ENCODE results near the gene WDR18.
"Not testable (repeated sequence)": the region's sequence is repeated elsewhere in the genome, so short reads cannot be mapped to it uniquely, and the experiment has no call there.

The WDR18 gene

DNA sequence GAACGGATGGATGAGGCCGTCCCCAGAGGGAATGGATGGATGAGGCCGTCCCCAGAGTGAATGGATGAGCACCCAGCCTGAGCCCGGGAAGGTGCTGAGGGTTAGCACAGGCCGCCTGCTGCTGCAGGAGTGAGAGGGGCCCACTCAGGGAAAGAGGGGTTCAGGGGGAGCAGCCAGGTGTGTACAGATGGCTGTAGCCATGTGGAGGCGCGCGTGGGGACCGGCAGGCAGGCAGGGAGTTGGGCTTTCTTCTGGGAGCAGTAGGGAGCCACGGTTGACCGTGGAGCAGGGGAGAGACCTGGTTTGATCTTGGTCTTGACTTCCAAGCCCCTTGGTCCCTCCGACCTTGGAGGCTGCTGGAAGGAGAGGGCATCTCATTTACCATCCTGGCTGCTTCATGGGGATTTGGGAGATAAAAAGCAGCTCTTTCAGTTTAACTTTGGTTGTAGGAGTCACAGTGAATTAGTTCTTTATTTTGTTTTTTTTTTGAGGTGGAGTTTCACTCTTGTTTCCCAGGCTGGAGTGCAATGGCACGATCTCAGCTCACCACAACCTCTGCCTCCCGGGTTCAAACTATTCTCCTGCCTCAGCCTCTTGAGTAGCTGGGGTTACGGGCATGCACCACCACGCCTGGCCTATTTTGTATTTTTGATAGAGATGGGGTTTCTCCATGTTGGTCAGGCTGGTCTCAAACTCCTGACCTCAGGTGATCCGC is 33.6 kb upstream of the WDR18 start:
- no peak for DNase-seq (ENCODE audit: low read depth in 2 of 2)

DNA sequence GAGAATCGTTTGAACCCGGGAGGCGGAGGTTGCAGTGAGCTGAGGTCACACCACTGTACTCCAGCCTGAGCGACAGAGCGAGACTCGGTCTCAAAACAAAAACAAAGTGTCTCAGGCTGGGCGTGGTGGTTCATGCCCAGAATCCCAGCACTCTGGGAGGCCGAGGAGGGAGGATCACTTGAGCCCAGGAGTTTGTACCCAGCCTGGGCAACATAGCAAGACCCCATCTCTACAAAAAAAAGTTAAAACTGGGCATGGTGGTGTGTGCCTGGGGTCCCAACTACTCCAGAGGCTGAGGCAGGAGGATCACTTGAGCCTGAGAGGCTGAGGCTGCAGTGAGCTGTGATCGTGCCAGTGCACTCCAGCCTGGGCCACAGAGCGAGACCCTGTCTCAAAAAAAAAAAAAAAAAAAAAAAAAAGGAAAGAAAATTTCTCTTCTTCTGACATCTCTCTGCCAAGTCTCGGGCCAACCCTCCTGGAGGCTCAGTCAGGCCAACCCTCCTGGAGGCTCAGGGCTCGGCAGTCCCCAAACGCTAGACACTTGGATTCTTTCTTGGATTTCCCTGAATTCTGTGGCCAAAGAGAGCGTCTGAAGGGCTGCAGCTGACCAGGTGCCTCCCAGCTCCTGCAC is 32.0 kb upstream of the WDR18 start:
- DNase-seq (ENCODE audit: low read depth in 2 of 2), result no peak

DNA sequence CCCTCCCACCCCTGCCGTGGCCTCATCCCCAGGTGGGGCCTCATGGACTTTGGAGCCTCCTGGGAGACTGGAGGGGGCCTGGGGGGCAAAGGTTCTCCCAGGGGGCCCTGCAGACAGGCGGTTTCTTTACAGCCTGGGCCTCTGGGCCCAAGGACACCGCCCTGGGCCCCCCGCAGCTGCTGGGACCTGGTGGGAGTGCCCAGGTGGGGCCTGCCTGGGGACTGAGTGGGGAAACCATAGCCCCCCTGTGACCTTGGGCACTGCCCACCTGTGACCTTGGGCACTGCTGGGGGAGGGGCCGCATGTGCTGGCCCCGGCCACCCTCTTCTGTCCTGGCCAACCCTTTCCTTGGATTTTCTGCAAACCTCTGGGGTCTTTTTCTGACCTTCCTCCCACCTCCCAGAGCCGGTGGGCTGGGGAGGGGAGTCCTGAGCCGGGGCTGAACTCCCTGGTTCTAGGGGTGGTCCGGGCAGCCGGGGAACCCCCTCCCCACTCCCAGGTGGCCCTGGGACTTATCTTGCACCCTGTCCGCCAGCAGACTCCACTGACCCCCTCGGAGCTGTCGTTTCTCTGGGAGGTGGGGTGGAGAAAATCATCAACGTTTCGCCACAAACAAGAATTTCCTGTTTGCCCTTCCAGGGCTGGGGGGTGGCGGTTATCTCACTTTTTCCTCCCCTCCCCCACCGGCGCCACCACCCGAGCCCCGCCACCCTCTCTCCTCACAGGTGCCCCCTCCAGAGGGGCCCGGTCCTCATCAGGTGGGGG is 31.3 kb upstream of the WDR18 start:
- DNase-seq (ENCODE audit: low read depth in 2 of 2), result no peak

DNA sequence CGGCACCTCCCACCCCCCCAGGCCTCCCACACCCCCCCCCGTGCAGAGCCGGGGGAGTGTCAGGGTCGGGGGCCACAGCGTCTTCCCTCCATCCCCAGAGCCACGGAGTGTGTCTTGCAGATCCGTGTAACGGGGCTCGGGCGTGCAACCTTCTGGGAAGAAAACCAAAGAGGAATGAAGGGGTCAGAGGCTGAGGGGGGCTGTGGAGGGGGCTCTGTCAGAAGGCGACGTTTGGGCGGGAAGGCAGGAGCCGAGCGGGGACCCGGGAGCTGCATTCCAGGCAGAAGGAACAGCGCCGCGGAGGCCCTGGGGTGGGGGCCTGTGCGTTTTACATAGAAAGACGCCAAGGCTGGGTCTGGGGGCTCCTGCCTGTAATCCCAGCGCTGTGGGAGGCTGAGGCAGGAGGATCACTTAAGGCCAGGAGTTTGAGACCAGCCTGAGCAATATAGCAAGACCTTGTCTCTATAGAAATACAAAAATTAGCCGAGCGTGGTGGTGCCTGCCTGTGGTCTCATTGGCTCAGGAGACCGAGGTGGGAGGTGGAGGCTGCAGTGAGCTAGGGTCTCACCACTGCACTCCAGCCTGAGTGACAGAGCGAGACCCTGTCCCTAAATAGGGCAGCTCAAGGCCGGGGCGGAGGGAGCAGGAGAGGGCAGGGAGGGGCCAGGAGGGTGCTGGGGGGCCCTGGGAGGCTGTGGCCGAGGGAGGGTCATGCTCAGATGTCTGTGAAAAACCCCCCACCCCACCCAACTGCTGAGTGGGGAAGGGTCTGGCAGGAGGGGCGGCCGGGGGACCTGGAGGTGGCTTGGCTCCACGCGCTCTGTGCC is 30.5 kb upstream of the WDR18 start:
- no peak for DNase-seq (ENCODE audit: low read depth in 2 of 2)

- DNase-seq (ENCODE audit: low read depth in 2 of 2), result no peak
Observed at GRCh38 chr19:954272-954671, 29.9 kb upstream of the WDR18 start.

- DNase-seq (ENCODE audit: low read depth in 2 of 2), result no peak
Observed at GRCh38 chr19:954672-955494, 29.3 kb upstream of the WDR18 start.

GRCh38 chr19:955803-956765 is 28.1 kb upstream of the WDR18 start:
- no peak for DNase-seq (ENCODE audit: low read depth in 2 of 2)

DNA sequence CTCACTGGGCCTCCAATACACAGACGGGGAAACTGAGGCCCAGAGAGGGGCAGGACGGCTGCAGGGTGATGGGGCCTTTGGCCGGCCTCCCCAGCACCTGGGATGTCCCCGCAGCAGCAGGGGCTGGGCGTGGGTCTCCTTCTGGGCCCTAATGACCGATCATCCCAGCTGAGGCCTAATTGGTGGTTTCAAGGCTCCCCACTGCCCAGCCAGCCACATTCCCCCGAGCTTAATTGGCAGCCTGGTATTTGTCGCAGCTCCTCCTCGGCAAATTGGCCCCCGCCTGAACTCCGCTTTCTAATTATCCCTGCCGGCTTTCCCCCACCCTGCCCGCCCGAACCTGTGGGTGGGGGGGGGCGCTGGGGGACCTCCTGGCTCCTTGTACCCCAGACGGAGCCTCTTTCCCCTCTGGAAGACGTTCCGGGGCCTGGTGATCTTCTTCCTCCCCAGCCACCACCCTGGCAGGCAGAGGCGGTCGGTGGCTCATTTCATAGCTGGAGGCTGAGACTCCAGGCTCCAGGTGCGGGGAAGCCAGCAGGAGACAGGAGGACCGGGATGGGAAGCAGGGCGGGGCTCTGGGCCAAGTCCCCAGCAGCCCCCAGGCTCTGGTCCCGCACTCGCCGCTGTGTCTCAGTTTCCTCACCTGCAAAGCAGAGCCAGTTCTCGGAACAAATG is 27.2 kb upstream of the WDR18 start:
- no peak for DNase-seq (ENCODE audit: low read depth in 2 of 2)

DNA sequence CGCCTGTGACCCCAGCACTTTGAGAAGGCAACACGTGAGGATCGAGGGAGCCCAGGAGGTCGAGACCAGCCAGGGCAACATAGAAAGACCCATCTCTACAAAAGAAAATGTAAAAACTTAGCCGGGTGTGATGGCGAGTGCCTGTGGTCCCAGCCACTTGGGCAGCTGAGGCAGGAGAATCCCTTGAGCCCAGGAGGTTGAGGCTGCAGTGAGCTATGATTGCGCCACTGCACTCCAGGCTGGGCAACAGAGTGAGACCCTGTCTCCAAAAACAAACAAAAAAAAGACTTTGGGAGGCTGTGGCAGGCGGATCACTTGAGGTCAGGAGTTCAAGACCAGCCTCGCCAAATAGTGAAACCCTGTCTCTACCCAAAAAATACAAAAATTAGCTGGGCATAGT is 26.6 kb upstream of the WDR18 start:
- not testable (repeated sequence) for DNase-seq (ENCODE audit: low read depth in 2 of 2)

GRCh38 chr19:958967-959855 is 24.9 kb upstream of the WDR18 start:
- peak in 1 of 2 donors; percentile 29 for DNase-seq (ENCODE audit: low read depth in 2 of 2)

- no peak for DNase-seq (ENCODE audit: low read depth in 2 of 2)
Observed at GRCh38 chr19:960020-960419, 24.1 kb upstream of the WDR18 start.

- no peak for DNase-seq (ENCODE audit: low read depth in 2 of 2)
Observed at GRCh38 chr19:960601-960938, 23.6 kb upstream of the WDR18 start.

GRCh38 chr19:961866-962620 is 22.1 kb upstream of the WDR18 start:
- no peak for DNase-seq (ENCODE audit: low read depth in 2 of 2)

DNA sequence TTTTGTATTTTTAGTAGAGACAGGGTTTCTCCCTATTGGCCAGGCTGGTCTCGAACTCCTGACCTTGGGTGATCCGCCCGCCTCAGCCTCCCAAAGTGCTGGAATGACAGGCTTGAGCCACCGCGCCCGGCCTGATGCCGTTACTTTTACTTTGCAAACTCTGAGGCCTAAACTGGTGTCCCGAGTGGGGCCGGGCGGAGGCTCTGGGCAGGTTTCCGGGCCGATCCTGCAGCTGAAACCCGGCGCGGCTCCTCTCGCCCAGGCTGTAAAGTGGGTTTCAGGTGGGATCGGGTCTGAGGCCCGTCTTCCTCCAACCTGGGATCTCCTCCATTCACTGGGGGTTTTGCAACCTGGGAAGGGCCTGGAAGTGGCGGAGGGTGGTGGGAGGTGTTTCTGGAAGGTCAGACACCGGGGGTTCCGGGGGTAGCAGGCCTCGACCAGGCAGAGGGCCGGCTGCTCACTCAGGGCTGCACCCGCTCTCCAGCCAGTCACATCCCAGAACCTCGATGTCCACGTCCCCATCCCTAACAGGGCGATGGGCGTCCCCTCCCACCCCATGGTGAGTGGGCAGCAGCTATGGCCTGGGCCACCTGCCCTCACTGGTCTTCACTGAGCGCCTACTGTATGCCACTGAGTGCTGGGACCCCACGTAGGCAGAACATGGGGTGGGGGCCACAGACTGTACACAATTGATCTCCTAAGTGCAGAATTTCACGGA is 21.3 kb upstream of the WDR18 start:
- no peak for DNase-seq (ENCODE audit: low read depth in 2 of 2)

DNA sequence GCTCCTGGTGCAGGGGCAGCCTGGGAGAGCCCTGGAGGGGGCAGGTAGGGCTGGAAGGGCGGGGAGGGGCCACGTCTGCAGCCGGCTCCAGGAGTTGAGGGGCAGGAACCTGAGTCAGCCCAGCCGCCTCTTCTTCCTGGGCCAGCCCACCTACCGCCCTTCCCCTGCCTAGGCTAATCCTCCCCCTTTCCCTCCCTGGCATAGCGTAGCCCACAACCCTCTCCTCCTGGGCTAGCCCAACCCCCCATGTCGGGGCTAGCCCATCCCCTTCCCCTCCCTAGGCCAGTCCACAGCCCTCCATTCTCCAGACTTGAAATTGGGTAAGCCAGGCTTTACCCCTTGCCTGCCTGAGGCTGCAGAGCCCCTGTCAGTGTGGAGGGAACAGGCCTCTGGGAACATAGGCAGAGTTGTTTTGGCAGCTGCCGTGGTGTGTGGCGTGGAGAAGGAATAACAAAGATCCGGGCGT is 20.6 kb upstream of the WDR18 start:
- DNase-seq (ENCODE audit: low read depth in 2 of 2), result no peak

- no peak for DNase-seq (ENCODE audit: low read depth in 2 of 2)
Observed at GRCh38 chr19:964116-964520, 20.0 kb upstream of the WDR18 start.

Data from stimulated activated CD8-positive, alpha-beta memory T cell treated with anti-CD3 and anti-CD28 coated beads, Interleukin-7, amount 100 ng/mL, for 4 hours (primary cell).